ENCODE data around the gene C9orf57.
"Not testable (repeated sequence)": the region's sequence is repeated elsewhere in the genome, so short reads cannot be mapped to it uniquely, and the experiment has no call there.

The C9orf57 gene

GRCh38 chr9:72060513-72060912 lies at the start of gene C9orf57:
Gene C9orf57, minus strand, starts transcription at chr9:72060613. Its CDS starts 1,282 bp downstream, at chr9:72059331.
- TF ChIP-seq CTCF (conservative IDR thresholded peaks at IDR 0.05): no peak
- H3K27ac ChIP-seq: no peak within 1 kb of the TSS

GRCh38 chr9:72102520-72102919 lies 42.1 kb upstream of the C9orf57 start:
- no peak for TF ChIP-seq CTCF (conservative IDR thresholded peaks at IDR 0.05)

GRCh38 chr9:72095520-72095919 lies 35.1 kb upstream of the C9orf57 start:
- not testable (repeated sequence) for H3K27ac ChIP-seq

More at GRCh38 chr9:72102520-72102919, 42.1 kb upstream of the C9orf57 start:
- no peak overlapping the region for H3K27ac ChIP-seq

- TF ChIP-seq CTCF (conservative IDR thresholded peaks at IDR 0.05): no peak
- H3K27ac ChIP-seq: no peak overlapping the region
These were observed 32.4 kb upstream of the C9orf57 start for GRCh38 chr9:72092820-72093219.

- TF ChIP-seq CTCF (conservative IDR thresholded peaks at IDR 0.05): no peak
These were observed 29.2 kb upstream of the C9orf57 start for GRCh38 chr9:72089451-72090130.

GRCh38 chr9:72082536-72082935 lies 22.1 kb upstream of the C9orf57 start:
- TF ChIP-seq CTCF (conservative IDR thresholded peaks at IDR 0.05): no peak
- no peak overlapping the region for H3K27ac ChIP-seq

More at GRCh38 chr9:72089451-72090130, 29.2 kb upstream of the C9orf57 start:
- H3K27ac ChIP-seq: no peak overlapping the region

GRCh38 chr9:72074666-72075065 lies 14.3 kb upstream of the C9orf57 start:
- not testable (repeated sequence) for H3K27ac ChIP-seq

GRCh38 chr9:72065076-72065475 lies 4.7 kb upstream of the C9orf57 start:
- H3K27ac ChIP-seq: no peak overlapping the region
- no peak for TF ChIP-seq CTCF (conservative IDR thresholded peaks at IDR 0.05)

Data from VCaP (cell line).